Measurements from ENCODE around the gene CUL7. TPM values are rescaled to one million over a fixed set of nuclear protein-coding genes. Genes with fewer than 3 reads are reported as not detected.

CUL7 gene
- total RNA-seq, 4 donors from 2014 or later, result 16.3 to 21.0 (median 17.9) TPM

- H3K27ac ChIP-seq, result no peak overlapping the region
- DNase-seq (ENCODE audit: low spot score in 2 of 2), result no peak
- no peak overlapping the region for H3K4me3 ChIP-seq
- no peaks in the 10 kb centered on the region for H3K4me1 ChIP-seq
- 74 to 77% methylated on average over 5 of the region's 5 CpGs for WGBS, 2 donors
- no peaks in the 10 kb centered on the region for H3K27me3 ChIP-seq
- no peak for TF ChIP-seq POLR2A (IDR thresholded peaks at IDR 0.05)
- no peak for TF ChIP-seq EP300 (IDR thresholded peaks at IDR 0.05)
- no peaks in the 10 kb centered on the region for H3K9me3 ChIP-seq
- peaks cover 0 to 99% (median 17%) of the 10 kb centered on the region in 3 donors for H3K36me3 ChIP-seq
These were observed 16.5 kb downstream of the CUL7 start for GRCh38 chr6:43037197-43037596.

DNA sequence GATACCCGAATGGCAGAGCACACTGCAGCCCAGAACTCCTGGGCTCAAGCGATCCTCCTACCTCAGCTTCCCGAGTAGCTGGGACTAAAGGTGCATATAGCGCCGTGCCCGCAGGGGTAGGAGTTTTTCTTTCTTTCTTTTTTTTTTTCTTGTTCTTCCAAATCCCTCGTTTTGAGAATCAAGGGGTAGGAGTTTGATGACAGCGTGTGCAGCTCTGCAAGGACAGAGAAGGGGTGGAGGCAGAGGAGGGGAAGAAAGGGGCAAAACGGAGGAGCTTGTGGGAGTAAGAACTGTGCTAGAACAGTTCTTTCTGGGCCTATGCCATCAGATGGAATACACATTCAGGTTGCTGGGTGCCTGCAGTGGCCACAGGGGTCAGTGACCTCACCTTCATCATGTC lies 16.9 kb downstream of the CUL7 start:
- TF ChIP-seq, protein P1, sequence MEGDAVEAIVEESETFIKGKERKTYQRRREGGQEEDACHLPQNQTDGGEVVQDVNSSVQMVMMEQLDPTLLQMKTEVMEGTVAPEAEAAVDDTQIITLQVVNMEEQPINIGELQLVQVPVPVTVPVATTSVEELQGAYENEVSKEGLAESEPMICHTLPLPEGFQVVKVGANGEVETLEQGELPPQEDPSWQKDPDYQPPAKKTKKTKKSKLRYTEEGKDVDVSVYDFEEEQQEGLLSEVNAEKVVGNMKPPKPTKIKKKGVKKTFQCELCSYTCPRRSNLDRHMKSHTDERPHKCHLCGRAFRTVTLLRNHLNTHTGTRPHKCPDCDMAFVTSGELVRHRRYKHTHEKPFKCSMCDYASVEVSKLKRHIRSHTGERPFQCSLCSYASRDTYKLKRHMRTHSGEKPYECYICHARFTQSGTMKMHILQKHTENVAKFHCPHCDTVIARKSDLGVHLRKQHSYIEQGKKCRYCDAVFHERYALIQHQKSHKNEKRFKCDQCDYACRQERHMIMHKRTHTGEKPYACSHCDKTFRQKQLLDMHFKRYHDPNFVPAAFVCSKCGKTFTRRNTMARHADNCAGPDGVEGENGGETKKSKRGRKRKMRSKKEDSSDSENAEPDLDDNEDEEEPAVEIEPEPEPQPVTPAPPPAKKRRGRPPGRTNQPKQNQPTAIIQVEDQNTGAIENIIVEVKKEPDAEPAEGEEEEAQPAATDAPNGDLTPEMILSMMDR (IDR thresholded peaks at IDR 0.05), result no peak
- no peak for TF ChIP-seq POLR2A (IDR thresholded peaks at IDR 0.05)
- TF ChIP-seq EP300 (IDR thresholded peaks at IDR 0.05), result no peak
- no peaks in the 10 kb centered on the region for H3K4me1 ChIP-seq
- 87 to 92% methylated on average over 9 of the region's 9 CpGs for WGBS, 2 donors
- no peak for DNase-seq (ENCODE audit: low spot score in 2 of 2)
- peaks cover 0 to 100% (median 17%) of the 10 kb centered on the region in 3 donors for H3K36me3 ChIP-seq
- no peaks in the 10 kb centered on the region for H3K27me3 ChIP-seq
- H3K27ac ChIP-seq, result no peak overlapping the region
- H3K9me3 ChIP-seq, result no peaks in the 10 kb centered on the region
- H3K4me3 ChIP-seq, result no peak overlapping the region

- Histone ChIP-seq H3K27ac (no peak overlapping the region), H3K36me3 (peaks cover 0 to 100% (median 17%) of the 10 kb centered on the region in 3 donors)
- no peak for DNase-seq (ENCODE audit: low spot score in 2 of 2)
These were observed 18.0 kb downstream of the CUL7 start for GRCh38 chr6:43035495-43036194.

DNA sequence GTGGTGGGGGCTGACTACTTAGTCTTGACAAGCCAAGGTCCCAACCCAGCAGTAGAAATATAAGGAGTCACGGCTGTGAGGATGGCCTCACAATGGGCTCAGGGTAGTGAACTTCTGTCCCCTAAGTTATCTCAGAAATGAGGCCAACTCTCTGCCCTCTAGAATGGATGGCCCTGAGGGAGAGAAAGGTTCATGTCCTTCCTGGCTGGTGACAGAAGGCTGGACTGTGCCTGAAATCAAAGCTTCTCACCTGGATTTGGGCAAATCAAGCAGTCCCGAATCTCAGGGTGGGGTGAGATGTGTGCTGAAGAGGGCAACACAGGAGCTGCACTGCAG lies 19.5 kb downstream of the CUL7 start:
- Histone ChIP-seq H3K36me3 (peaks cover 0 to 100% (median 20%) of the 10 kb centered on the region in 3 donors), H3K9me3 (no peaks in the 10 kb centered on the region), H3K4me1 (no peaks in the 10 kb centered on the region), H3K27ac (no peak overlapping the region), H3K4me3 (no peak overlapping the region), H3K27me3 (no peaks in the 10 kb centered on the region)
- 74 to 84% methylated on average over 2 of the region's 2 CpGs for WGBS, 2 donors
- no peak for DNase-seq (ENCODE audit: low spot score in 2 of 2)
- no peak for TF ChIP-seq POLR2A (IDR thresholded peaks at IDR 0.05)
- TF ChIP-seq, protein P1 (IDR thresholded peaks at IDR 0.05), result no peak
- TF ChIP-seq EP300 (IDR thresholded peaks at IDR 0.05), result no peak

More at GRCh38 chr6:43035495-43036194, 18.0 kb downstream of the CUL7 start:
- Histone ChIP-seq H3K4me1 (no peaks in the 10 kb centered on the region), H3K27me3 (no peaks in the 10 kb centered on the region), H3K4me3 (no peak overlapping the region), H3K9me3 (no peaks in the 10 kb centered on the region)
- TF ChIP-seq POLR2A (IDR thresholded peaks at IDR 0.05), result no peak
- no peak for TF ChIP-seq EP300 (IDR thresholded peaks at IDR 0.05)
- TF ChIP-seq, protein P1 (IDR thresholded peaks at IDR 0.05), result no peak
- WGBS, 2 donors, result 71 to 77% methylated on average over 4 of the region's 4 CpGs

- Histone ChIP-seq H3K27ac (no peak overlapping the region), H3K27me3 (no peaks in the 10 kb centered on the region), H3K4me3 (no peak overlapping the region), H3K4me1 (no peaks in the 10 kb centered on the region), H3K36me3 (peaks cover 0 to 100% (median 25%) of the 10 kb centered on the region in 3 donors), H3K9me3 (no peaks in the 10 kb centered on the region)
- WGBS, 2 donors, result 85% methylated on average over 2 of the region's 2 CpGs
- DNase-seq (ENCODE audit: low spot score in 2 of 2), result no peak
- TF ChIP-seq EP300 (IDR thresholded peaks at IDR 0.05), result no peak
- TF ChIP-seq POLR2A (IDR thresholded peaks at IDR 0.05), result no peak
- TF ChIP-seq, protein P1 (IDR thresholded peaks at IDR 0.05), result no peak
These were observed 20.0 kb downstream of the CUL7 start for GRCh38 chr6:43033496-43034189.
